WTC11 (cell line): ENCODE data around the gene MYNN. TPM values are rescaled to one million over a fixed set of nuclear protein-coding genes. Genes with fewer than 3 reads are reported as not detected.

Source experiments
- ATAC-seq: fragments of 200-7000 bp; cut with Tn5 transposase; 2 replicates; pipeline ENCODE4 v1.10.0; 2021; ENCODE audit warnings: mild to moderate bottlenecking, moderate library complexity
- CTCF ChIA-PET: fragments of 300-600 bp; sonication (Branson Sonifier 250); formaldehyde crosslinking; loops from one replicate; lab custom pipeline; 2021; ENCODE audit warnings: antibody characterized with exemption; lab: Charles Lee
- POLR2A ChIA-PET: fragments of 350-600 bp; sonication (Branson Sonifier 250); formaldehyde crosslinking; loops from one replicate; lab custom pipeline; 2021; ENCODE audit warnings: antibody characterized with exemption; lab: Charles Lee
- DNase-seq: peaks from one replicate; pipeline ENCODE4 v3.0.0; 2021; ENCODE audit warnings: low spot score
- H3K27ac Mint-ChIP-seq: 2 replicates; pipeline ENCODE4 v1.8.0; 2021; ENCODE audit warnings: mixed read lengths
- H3K27me3 Mint-ChIP-seq: 2 replicates; pipeline ENCODE4 v1.8.0; 2021; ENCODE audit warnings: low read depth, mild to moderate bottlenecking, moderate library complexity, mixed read lengths
- H3K36me3 Mint-ChIP-seq: 2 replicates; pipeline ENCODE4 v1.8.0; 2021; ENCODE audit warnings: mixed read lengths
- H3K4me1 Mint-ChIP-seq: 2 replicates; pipeline ENCODE4 v1.8.0; 2022; ENCODE audit warnings: mixed read lengths
- H3K4me3 Mint-ChIP-seq: 2 replicates; pipeline ENCODE4 v1.8.0; 2021; ENCODE audit warnings: mild to moderate bottlenecking, moderate library complexity, mixed read lengths
- H3K9me3 Mint-ChIP-seq: 2 replicates; pipeline ENCODE4 v1.8.0; 2021; ENCODE audit warnings: mixed read lengths
- CBFB ChIP-seq: sonication (generic); formaldehyde crosslinking; IDR thresholded peaks from 2 replicates; pipeline ENCODE4 v1.8.1; 2022; ENCODE audit warnings: mild to moderate bottlenecking, low read depth, missing genetic modification reagents
- ELF4 ChIP-seq: sonication (generic); formaldehyde crosslinking; IDR thresholded peaks from 2 replicates; pipeline ENCODE4 v1.8.1; 2022; ENCODE audit warnings: low read depth, mild to moderate bottlenecking, moderate library complexity, missing genetic modification reagents
- ETV6 ChIP-seq: sonication (generic); formaldehyde crosslinking; IDR thresholded peaks from 2 replicates; pipeline ENCODE4 v1.8.1; 2022; ENCODE audit warnings: mild to moderate bottlenecking, missing genetic modification reagents
- FOXK1 ChIP-seq: sonication (generic); formaldehyde crosslinking; IDR thresholded peaks from 2 replicates; pipeline ENCODE4 v1.8.0; 2022; ENCODE audit warnings: mild to moderate bottlenecking, moderate library complexity, missing genetic modification reagents
- HMGA2 ChIP-seq: fragments of 250-450 bp; sonication (Bioruptor Pico); IDR thresholded peaks from 2 replicates; pipeline ENCODE4 v1.4.0; 2021; ENCODE audit warnings: mild to moderate bottlenecking, moderate library complexity
- JUN ChIP-seq: sonication (generic); formaldehyde crosslinking; IDR thresholded peaks from 2 replicates; pipeline ENCODE4 v1.8.0; 2023; ENCODE audit warnings: mild to moderate bottlenecking, missing genetic modification reagents
- KAT7 ChIP-seq: sonication (generic); formaldehyde crosslinking; IDR thresholded peaks from 2 replicates; pipeline ENCODE4 v1.8.1; 2023; ENCODE audit warnings: missing genetic modification reagents, mild to moderate bottlenecking, borderline replicate concordance
- NFE2L1 ChIP-seq: sonication (generic); formaldehyde crosslinking; IDR thresholded peaks from 2 replicates; pipeline ENCODE4 v1.8.1; 2023; ENCODE audit warnings: missing genetic modification reagents
- NR1H2 ChIP-seq: sonication (generic); formaldehyde crosslinking; IDR thresholded peaks from 2 replicates; pipeline ENCODE4 v1.9.0; 2021; ENCODE audit warnings: mild to moderate bottlenecking, moderate library complexity, missing genetic modification reagents
- SMAD3 ChIP-seq: sonication (generic); formaldehyde crosslinking; IDR thresholded peaks from 2 replicates; pipeline ENCODE4 v1.8.0; 2022; ENCODE audit warnings: missing genetic modification reagents, mild to moderate bottlenecking, borderline replicate concordance
- SOX15 ChIP-seq: fragments of 250-450 bp; sonication (Bioruptor Pico); IDR thresholded peaks from 2 replicates; pipeline ENCODE4 v1.9.0; 2021; ENCODE audit warnings: mild to moderate bottlenecking
- ZBTB21 ChIP-seq: sonication (generic); formaldehyde crosslinking; IDR thresholded peaks from 2 replicates; pipeline ENCODE4 v1.8.1; 2023; ENCODE audit warnings: mild to moderate bottlenecking, missing genetic modification reagents, borderline replicate concordance
- ZNF263 ChIP-seq: sonication (generic); formaldehyde crosslinking; IDR thresholded peaks from 2 replicates; pipeline ENCODE4 v1.8.1; 2022; ENCODE audit warnings: low read depth, mild to moderate bottlenecking, moderate library complexity, missing genetic modification reagents
- total RNA-seq: library from RNA; stranded (reverse); gene quantifications from 3 replicates; pipeline ENCODE4 v1.2.3, GENCODE V29; 2021
- TF ChIP-seq, protein P1 (sequence below): fragments of 250-450 bp; sonication (Bioruptor Pico); IDR thresholded peaks from 2 replicates; pipeline ENCODE4 v2.1.2; 2022; ENCODE audit warnings: mild to moderate bottlenecking, moderate library complexity
- TF ChIP-seq, protein P2 (sequence below): sonication (generic); formaldehyde crosslinking; IDR thresholded peaks from 2 replicates; pipeline ENCODE4 v1.8.1; 2022; ENCODE audit warnings: mild to moderate bottlenecking, moderate library complexity, missing genetic modification reagents
- TF ChIP-seq, protein P3 (sequence below): sonication (generic); formaldehyde crosslinking; conservative IDR thresholded peaks from 2 replicates; pipeline ENCODE4 v1.8.1; 2022; ENCODE audit warnings: mild to moderate bottlenecking, missing genetic modification reagents
- TF ChIP-seq, protein P4 (sequence below): sonication (generic); formaldehyde crosslinking; IDR thresholded peaks from 2 replicates; pipeline ENCODE4 v1.8.0; 2023; ENCODE audit warnings: mild to moderate bottlenecking, missing genetic modification reagents
- TF ChIP-seq, protein P5 (sequence below): sonication (generic); formaldehyde crosslinking; IDR thresholded peaks from 2 replicates; pipeline ENCODE4 v1.8.0; 2022; ENCODE audit warnings: missing genetic modification reagents
- TF ChIP-seq, protein P6 (sequence below): sonication (generic); formaldehyde crosslinking; IDR thresholded peaks from 2 replicates; pipeline ENCODE4 v1.8.0; 2022; ENCODE audit warnings: mild to moderate bottlenecking, missing genetic modification reagents
- TF ChIP-seq, protein P7 (sequence below): sonication (generic); formaldehyde crosslinking; IDR thresholded peaks from 2 replicates; pipeline ENCODE4 v1.8.0; 2022; ENCODE audit warnings: mild to moderate bottlenecking, missing genetic modification reagents
- TF ChIP-seq, protein P8 (sequence below): sonication (generic); formaldehyde crosslinking; IDR thresholded peaks from 2 replicates; pipeline ENCODE4 v1.8.1; 2023; ENCODE audit warnings: mild to moderate bottlenecking, missing genetic modification reagents, moderate library complexity

The MYNN gene
- total RNA-seq, 1 experiment from 2014 or later, result 14.3 TPM

DNA sequence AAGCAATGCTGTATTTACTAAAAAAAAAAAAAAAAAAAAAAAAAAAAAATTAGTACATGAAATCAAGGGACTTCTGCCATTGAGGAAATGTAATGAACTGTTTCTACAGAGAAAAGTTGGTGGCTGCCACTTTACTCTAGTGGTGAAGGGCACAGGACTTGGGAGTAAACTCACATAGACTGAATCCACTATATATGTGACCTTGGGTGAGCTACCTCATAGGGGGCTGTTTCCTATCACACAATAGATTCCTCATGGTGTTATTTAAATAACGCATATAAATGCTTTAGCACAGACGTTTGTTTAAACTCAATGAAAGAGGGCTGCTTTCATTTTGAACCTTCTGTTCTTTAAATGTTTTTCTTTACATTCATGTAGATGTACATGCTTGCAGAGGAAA lies 34.1 kb upstream of the MYNN start:
- Mint-ChIP-seq H3K4me3 (no peak overlapping the region), H3K36me3 (peaks cover 38% of the 10 kb centered on the region), H3K27ac (peak overlapping the region; percentile 71), H3K4me1 (peaks cover 26% of the 10 kb centered on the region), H3K9me3 (peaks cover 35% of the 10 kb centered on the region), H3K27me3 (peaks cover 4% of the 10 kb centered on the region; the same call in 1 of the 2 replicates)
- ChIA-PET CTCF (interaction anchor here (0.8 to 1.1 kb wide), 2 partner anchors 70 to 590 kb away, joined by 3 read pairs; no protein-coding TSS in a partner anchor), POLR2A (no interaction called here)
- TF ChIP-seq NR1H2 (no peak), KAT7 (no peak), SOX15 (CRISPR knock-in tag) (no peak), ELF4 (CRISPR knock-in tag) (no peak)
- TF ChIP-seq, protein P1, sequence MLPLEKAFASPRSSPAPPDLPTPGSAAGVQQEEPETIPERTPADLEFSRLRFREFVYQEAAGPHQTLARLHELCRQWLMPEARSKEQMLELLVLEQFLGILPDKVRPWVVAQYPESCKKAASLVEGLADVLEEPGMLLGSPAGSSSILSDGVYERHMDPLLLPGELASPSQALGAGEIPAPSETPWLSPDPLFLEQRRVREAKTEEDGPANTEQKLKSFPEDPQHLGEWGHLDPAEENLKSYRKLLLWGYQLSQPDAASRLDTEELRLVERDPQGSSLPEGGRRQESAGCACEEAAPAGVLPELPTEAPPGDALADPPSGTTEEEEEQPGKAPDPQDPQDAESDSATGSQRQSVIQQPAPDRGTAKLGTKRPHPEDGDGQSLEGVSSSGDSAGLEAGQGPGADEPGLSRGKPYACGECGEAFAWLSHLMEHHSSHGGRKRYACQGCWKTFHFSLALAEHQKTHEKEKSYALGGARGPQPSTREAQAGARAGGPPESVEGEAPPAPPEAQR (CRISPR knock-in tag), result no peak
- TF ChIP-seq, protein P2, sequence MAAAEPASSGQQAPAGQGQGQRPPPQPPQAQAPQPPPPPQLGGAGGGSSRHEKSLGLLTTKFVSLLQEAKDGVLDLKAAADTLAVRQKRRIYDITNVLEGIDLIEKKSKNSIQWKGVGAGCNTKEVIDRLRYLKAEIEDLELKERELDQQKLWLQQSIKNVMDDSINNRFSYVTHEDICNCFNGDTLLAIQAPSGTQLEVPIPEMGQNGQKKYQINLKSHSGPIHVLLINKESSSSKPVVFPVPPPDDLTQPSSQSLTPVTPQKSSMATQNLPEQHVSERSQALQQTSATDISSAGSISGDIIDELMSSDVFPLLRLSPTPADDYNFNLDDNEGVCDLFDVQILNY (CRISPR knock-in tag), result no peak
- no peak for DNase-seq
- ATAC-seq, result peak; percentile 92

DNA sequence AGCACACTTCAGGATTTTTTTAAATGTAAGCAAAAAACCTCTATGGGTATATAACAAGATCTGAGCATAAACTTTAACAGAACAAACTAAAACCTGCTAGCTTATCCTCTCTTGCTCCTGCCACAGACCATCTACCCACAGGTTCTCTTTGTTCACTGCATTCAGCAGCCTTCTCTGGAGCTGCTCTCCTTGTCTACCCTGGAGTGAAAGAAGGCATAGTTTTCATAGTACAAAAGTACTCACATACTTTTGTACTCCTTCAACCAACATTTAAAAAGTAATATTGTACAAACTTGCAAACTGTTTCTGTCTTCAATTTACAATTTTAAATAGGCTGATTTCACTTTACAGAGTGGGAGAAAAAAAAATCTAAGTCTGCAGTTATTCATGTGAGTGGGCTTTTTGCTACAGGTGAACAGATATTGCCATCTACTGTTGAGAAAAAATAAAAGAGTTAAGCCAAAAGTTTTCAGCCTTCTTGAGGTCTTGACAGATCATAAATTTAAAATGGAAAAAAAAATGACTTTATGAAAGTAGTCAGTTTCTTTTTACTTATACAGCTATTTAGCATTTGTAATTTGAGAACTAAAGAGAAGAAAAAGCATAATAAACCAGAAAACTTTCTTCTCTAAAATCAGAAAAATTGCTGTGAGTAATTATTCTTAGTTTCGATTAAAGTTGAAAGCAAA lies 28.7 kb upstream of the MYNN start:
- H3K27ac Mint-ChIP-seq, result no peak overlapping the region
- POLR2A ChIA-PET, result no interaction called here
- no peaks in the 10 kb centered on the region for H3K9me3 Mint-ChIP-seq
- TF ChIP-seq ETV6 (CRISPR knock-in tag), result no peak
- TF ChIP-seq, protein P3, sequence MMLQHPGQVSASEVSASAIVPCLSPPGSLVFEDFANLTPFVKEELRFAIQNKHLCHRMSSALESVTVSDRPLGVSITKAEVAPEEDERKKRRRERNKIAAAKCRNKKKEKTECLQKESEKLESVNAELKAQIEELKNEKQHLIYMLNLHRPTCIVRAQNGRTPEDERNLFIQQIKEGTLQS (CRISPR knock-in tag), result no peak
- no peak for TF ChIP-seq HMGA2
- TF ChIP-seq, protein P4, sequence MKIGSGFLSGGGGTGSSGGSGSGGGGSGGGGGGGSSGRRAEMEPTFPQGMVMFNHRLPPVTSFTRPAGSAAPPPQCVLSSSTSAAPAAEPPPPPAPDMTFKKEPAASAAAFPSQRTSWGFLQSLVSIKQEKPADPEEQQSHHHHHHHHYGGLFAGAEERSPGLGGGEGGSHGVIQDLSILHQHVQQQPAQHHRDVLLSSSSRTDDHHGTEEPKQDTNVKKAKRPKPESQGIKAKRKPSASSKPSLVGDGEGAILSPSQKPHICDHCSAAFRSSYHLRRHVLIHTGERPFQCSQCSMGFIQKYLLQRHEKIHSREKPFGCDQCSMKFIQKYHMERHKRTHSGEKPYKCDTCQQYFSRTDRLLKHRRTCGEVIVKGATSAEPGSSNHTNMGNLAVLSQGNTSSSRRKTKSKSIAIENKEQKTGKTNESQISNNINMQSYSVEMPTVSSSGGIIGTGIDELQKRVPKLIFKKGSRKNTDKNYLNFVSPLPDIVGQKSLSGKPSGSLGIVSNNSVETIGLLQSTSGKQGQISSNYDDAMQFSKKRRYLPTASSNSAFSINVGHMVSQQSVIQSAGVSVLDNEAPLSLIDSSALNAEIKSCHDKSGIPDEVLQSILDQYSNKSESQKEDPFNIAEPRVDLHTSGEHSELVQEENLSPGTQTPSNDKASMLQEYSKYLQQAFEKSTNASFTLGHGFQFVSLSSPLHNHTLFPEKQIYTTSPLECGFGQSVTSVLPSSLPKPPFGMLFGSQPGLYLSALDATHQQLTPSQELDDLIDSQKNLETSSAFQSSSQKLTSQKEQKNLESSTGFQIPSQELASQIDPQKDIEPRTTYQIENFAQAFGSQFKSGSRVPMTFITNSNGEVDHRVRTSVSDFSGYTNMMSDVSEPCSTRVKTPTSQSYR (CRISPR knock-in tag), result no peak
- TF ChIP-seq, protein P5, sequence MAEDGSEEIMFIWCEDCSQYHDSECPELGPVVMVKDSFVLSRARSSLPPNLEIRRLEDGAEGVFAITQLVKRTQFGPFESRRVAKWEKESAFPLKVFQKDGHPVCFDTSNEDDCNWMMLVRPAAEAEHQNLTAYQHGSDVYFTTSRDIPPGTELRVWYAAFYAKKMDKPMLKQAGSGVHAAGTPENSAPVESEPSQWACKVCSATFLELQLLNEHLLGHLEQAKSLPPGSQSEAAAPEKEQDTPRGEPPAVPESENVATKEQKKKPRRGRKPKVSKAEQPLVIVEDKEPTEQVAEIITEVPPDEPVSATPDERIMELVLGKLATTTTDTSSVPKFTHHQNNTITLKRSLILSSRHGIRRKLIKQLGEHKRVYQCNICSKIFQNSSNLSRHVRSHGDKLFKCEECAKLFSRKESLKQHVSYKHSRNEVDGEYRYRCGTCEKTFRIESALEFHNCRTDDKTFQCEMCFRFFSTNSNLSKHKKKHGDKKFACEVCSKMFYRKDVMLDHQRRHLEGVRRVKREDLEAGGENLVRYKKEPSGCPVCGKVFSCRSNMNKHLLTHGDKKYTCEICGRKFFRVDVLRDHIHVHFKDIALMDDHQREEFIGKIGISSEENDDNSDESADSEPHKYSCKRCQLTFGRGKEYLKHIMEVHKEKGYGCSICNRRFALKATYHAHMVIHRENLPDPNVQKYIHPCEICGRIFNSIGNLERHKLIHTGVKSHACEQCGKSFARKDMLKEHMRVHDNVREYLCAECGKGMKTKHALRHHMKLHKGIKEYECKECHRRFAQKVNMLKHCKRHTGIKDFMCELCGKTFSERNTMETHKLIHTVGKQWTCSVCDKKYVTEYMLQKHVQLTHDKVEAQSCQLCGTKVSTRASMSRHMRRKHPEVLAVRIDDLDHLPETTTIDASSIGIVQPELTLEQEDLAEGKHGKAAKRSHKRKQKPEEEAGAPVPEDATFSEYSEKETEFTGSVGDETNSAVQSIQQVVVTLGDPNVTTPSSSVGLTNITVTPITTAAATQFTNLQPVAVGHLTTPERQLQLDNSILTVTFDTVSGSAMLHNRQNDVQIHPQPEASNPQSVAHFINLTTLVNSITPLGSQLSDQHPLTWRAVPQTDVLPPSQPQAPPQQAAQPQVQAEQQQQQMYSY (CRISPR knock-in tag), result no peak
- H3K27me3 Mint-ChIP-seq, result no peaks in the 10 kb centered on the region
- no peak for DNase-seq
- no peaks in the 10 kb centered on the region for H3K36me3 Mint-ChIP-seq
- H3K4me3 Mint-ChIP-seq, result no peak overlapping the region
- CTCF ChIA-PET, result interaction anchor here (0.5 to 2.7 kb wide), 17 partner anchors 10 to 1070 kb away, joined by 3 to 24 read pairs (median 5); no protein-coding TSS in a partner anchor
- ATAC-seq, result peak; percentile 89
- peaks cover 29% of the 10 kb centered on the region for H3K4me1 Mint-ChIP-seq

DNA sequence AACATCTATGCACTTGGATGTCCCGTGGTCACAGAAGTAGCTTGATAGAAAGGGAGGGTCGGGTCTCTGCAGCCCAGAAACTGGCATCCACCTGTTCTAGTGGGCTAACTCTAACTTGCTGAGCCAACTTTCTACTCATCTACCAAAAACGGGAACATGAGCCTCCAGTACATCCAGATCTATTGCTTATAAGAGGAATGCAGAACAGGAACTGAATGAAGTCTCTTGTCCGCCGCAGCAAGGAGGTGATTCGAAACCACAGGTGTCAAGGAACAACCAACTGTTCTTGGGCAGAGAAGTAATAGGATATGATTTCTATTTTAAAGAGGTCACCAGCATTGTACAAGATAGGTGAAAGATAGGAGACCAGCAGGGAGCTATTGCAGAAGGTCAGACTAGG lies 26.3 kb upstream of the MYNN start:
- ChIA-PET CTCF (interaction anchor here (1.9 kb wide), 1 partner anchor 598 kb away, joined by 7 read pairs; no protein-coding TSS in a partner anchor), POLR2A (no interaction called here)
- Mint-ChIP-seq H3K9me3 (no peaks in the 10 kb centered on the region), H3K27me3 (no peaks in the 10 kb centered on the region), H3K36me3 (no peaks in the 10 kb centered on the region), H3K4me1 (peaks cover 22% of the 10 kb centered on the region), H3K4me3 (no peak overlapping the region), H3K27ac (no peak overlapping the region)
- no peak for ATAC-seq
- DNase-seq, result no peak
- TF ChIP-seq, protein P6, sequence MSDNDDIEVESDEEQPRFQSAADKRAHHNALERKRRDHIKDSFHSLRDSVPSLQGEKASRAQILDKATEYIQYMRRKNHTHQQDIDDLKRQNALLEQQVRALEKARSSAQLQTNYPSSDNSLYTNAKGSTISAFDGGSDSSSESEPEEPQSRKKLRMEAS (CRISPR knock-in tag), result no peak
- TF ChIP-seq FOXK1 (no peak), CBFB (CRISPR knock-in tag) (no peak), NFE2L1 (no peak), ZBTB21 (CRISPR knock-in tag) (no peak), JUN (no peak), SMAD3 (CRISPR knock-in tag) (no peak), ZNF263 (CRISPR knock-in tag) (no peak)
- TF ChIP-seq, protein P7, sequence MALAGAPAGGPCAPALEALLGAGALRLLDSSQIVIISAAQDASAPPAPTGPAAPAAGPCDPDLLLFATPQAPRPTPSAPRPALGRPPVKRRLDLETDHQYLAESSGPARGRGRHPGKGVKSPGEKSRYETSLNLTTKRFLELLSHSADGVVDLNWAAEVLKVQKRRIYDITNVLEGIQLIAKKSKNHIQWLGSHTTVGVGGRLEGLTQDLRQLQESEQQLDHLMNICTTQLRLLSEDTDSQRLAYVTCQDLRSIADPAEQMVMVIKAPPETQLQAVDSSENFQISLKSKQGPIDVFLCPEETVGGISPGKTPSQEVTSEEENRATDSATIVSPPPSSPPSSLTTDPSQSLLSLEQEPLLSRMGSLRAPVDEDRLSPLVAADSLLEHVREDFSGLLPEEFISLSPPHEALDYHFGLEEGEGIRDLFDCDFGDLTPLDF (CRISPR knock-in tag), result no peak
- TF ChIP-seq, protein P8, sequence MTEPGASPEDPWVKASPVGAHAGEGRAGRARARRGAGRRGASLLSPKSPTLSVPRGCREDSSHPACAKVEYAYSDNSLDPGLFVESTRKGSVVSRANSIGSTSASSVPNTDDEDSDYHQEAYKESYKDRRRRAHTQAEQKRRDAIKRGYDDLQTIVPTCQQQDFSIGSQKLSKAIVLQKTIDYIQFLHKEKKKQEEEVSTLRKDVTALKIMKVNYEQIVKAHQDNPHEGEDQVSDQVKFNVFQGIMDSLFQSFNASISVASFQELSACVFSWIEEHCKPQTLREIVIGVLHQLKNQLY, result no peak
